ENCODE data around the gene SHC2.
"Not testable (repeated sequence)": the region's sequence is repeated elsewhere in the genome, so short reads cannot be mapped to it uniquely, and the experiment has no call there.

SHC2 gene

DNA sequence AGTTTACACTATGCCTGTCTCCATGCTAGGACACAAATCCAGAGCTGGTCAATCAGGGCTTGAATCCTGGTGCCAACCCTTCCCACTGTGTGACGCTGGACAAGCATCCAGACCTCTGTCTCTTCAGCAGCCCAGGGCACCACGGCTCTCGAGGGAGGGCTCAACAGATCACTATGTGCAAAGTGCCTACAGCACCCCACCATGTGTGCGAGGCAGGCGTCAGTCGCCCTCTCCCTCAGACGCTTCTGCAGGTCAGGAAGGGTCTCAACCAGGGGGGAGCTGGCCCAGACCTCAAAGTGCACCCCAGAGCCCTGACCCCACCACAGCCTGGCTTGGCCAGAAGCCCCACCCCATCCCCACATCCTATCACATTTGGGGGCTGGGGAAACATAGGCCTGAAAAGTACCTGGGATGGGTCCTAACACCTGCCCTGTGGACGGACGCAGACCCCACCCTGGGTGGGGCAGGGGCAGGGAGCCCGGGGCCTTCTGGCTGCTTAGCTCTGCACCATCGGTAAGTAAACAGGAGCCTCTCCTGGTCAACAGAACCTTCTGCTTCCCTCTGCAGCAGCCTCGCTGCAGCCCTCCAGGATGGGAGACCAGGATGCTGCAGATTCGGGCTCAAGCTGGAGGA, 49.0 kb downstream of the SHC2 start:
- FAIRE-seq (no peak), DNase-seq (ENCODE audit: insufficient read length) (no peak)

DNA sequence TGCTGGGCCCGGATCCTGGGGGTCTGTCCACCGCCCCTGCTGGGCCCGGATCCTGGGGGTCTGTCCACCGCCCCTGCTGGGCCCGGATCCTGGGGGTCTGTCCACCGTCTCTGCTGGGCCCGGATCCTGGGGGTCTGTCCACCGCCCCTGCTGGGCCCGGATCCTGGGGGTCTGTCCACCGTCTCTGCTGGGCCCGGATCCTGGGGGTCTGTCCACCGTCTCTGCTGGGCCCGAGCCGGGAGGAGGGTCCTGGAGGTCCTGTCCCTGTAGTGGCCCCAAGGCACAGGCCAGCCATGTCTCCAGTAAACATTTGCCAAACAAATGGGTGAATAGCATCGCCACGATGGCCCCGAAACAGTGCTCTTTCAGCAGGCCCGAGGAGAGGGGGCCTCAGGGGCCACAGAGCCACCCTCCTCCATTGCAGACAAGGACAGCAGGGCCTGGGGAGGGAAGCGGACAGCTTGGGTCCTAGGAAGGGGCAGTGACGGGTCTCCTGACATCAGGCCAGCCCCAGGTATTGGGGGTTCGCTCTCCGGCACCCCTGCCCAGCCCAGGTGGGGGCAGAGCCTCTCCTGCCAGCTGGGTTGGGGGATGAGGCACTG, 49.6 kb downstream of the SHC2 start:
- DNase-seq (ENCODE audit: insufficient read length); FAIRE-seq: not testable (repeated sequence)

More for the DNA sequence above, 49.0 kb downstream of the SHC2 start:
- TF ChIP-seq TAF1 (IDR thresholded peaks at IDR 0.05; ENCODE audit: borderline replicate concordance, low read depth, low read length) (no peak), POLR2A (IDR thresholded peaks at IDR 0.05; ENCODE audit: low read depth, low read length) (no peak), POLR2AphosphoS5 (IDR thresholded peaks at IDR 0.05; ENCODE audit: low read depth, low read length) (no peak)

DNA sequence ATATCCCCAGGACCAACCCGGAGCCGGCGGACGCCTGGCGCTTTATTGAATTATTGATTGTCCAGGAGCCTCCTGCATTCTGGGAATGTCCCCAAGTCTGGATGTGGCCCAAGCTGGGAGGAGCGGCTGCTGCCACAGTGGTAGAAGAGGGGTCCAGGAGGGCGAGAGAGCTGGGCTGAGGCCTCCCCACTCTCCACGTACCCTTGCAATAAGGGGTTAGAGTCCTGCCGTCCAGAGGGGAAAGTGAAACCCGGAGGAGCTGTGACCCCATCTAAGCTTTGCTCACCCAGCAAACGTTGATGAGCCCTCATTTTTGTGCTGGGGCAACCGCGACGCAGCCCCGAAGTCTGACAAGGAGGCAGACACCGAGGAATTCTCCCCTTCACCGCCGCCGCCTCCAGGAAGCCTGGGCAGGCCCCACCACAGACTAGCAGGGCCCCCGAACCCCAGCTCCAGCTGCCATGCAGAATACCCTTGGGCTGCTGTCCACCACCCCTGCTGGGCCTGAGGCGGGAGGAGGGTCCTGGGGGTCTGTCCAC, 50.5 kb downstream of the SHC2 start:
- FAIRE-seq (no peak), DNase-seq (ENCODE audit: insufficient read length) (no peak)
- TF ChIP-seq POLR2AphosphoS5 (IDR thresholded peaks at IDR 0.05; ENCODE audit: low read depth, low read length) (no peak), TAF1 (IDR thresholded peaks at IDR 0.05; ENCODE audit: borderline replicate concordance, low read depth, low read length) (no peak), POLR2A (IDR thresholded peaks at IDR 0.05; ENCODE audit: low read depth, low read length) (no peak)

DNA sequence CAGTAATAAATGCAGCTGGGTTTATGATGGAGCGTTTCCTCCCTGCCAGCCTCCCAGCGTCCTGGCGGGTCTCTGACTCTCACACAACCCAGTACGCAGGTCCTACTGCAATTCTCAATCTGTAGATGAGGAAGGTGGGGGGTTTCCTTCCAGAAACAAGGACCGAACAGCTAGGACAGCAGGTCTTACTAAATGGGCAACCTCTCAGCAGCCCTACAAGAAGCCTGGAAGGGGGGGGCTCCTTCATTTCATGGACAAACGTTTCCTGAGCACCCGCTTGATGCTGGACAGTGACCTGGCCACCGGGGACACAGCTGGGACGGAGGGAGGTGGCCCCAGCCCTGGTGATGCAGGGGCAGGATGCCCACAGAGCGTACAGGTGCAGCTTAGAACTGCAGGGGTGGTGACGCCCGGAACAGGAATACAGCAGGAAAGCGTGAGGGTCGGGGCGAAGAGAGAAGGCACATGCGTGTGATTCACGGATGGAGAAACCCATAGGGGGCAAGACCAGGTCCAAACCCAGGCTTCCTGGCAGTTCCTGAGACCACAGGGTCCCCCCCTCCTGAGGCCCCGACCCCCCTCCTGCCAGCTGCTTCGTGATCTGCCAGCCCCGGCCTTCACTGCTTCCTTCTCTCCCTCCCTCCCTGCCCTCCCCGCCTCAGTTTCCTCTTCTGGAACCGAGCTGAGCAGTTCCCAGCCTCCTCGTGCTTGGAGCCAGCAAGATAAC, 51.2 kb downstream of the SHC2 start:
- TF ChIP-seq POLR2AphosphoS5 (IDR thresholded peaks at IDR 0.05; ENCODE audit: low read depth, low read length) (no peak), TAF1 (IDR thresholded peaks at IDR 0.05; ENCODE audit: borderline replicate concordance, low read depth, low read length) (no peak), POLR2A (IDR thresholded peaks at IDR 0.05; ENCODE audit: low read depth, low read length) (no peak)
- DNase-seq (ENCODE audit: insufficient read length), result no peak
- no peak for FAIRE-seq

DNA sequence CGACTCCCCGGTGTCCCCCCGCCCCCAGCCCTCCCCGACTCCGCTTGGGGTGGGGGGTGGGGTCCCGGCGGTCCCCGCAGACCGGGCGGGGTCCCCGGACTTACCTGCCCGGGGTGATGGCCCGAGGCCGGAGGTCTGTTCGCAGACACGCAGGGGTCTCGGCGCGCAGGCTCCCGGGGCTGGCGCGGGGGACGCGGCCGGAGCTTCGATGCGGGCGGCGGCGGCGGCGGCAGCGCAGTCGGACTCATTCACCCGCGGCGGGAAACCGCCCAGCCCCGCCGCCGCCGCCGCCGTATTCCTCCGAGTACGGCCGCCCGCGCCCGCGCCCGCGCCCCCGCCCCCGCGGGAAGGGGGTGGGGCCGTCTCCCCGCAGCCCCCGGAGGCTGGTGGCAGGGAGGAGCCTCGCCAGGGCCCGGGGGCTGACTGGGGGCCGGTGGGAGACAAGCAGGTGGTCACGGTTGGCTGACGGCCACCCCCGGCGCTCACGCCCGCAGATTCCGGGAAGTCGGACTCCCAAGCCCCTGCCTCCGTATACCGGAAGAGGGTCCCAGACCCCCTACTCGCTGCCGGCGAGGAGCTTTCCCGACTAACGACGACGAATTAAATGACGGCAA, 51.8 kb downstream of the SHC2 start, which contains the start of gene C2CD4C:
Gene C2CD4C, minus strand, starts transcription at position 246 of the 614 bp plus-strand sequence. CDS start 786 bp downstream, outside the sequence.
- FAIRE-seq (no peak), DNase-seq (ENCODE audit: insufficient read length) (no peak)
- no peak for TF ChIP-seq TAF1 (IDR thresholded peaks at IDR 0.05; ENCODE audit: borderline replicate concordance, low read depth, low read length)
- TF ChIP-seq POLR2A (IDR thresholded peaks at IDR 0.05; ENCODE audit: low read depth, low read length), result no peak
- no peak for TF ChIP-seq POLR2AphosphoS5 (IDR thresholded peaks at IDR 0.05; ENCODE audit: low read depth, low read length)

DNA sequence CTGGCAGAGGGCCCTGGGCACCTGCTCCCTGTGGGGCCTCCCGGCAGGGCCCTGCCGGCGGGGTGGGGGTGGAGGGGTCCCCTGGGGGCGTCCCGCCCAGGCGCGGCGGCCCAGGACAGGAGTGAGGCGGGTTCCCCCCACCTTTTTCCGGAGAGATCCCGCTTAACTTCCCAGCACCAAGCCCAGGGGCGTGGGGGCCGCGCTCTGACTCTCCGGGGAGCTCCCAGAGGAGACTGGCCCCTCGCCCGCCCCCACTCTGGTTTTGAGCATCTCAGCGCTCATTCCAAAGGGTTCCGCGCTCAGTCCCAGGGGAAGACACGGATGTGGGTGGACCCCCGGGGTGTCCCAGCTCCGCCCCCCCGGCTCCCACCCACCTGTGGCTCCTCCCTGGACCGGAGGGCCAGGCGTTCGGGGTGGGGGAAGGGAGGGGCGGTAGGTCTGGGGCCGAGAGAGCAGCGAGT, 52.4 kb downstream of the SHC2 start:
- TF ChIP-seq POLR2AphosphoS5 (IDR thresholded peaks at IDR 0.05; ENCODE audit: low read depth, low read length) (no peak), TAF1 (IDR thresholded peaks at IDR 0.05; ENCODE audit: borderline replicate concordance, low read depth, low read length) (no peak), POLR2A (IDR thresholded peaks at IDR 0.05; ENCODE audit: low read depth, low read length) (no peak)
- no peak for DNase-seq (ENCODE audit: insufficient read length)
- no peak for FAIRE-seq

DNA sequence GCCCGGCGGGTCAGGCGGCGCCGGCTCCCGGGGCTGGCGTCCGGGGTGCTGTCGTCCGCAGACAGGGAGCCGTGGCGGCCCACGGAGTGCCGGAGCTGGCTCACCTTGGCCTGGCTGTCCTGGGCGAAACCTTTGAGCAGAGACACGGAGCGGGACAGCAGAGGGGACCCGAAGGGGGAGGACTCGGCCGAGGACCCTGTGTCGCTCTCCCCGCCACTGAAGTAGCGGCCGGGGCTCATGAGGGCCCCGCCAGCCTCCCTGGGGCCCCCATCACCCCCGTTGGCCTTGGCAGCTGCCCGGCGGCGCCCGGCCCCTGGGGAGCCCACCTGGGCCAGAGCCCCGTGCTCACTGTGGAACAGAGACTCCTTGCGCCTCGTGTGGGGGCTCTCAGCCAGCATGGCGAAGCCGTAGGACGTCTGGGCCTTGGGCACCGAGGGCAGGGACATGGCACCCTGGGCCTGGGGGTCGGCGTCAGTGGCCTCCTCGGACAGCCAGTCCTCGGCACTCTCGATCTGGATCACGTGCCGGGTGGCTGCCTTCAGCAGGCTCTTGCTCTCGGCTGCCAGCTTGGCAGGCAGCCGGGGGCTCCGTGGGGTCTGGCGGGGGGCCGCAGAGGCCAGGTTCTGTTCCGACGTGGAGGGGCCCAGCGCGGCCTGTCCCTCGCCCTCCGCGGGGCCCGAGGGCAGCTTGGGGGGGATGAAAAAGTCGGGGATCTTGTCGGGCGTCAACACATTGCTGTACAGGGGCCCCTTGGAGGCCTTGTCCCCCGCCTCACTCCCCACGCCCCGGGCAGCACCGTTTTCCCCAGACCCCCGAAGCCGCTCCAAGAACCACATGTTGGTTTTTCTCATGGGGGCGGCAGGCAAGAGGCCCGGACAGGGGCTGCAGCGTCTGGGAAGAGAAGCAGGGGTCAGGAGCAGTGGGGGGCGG, 53.1 kb downstream of the SHC2 start:
- FAIRE-seq (no peak), DNase-seq (ENCODE audit: insufficient read length) (no peak)
- TF ChIP-seq POLR2AphosphoS5 (IDR thresholded peaks at IDR 0.05; ENCODE audit: low read depth, low read length) (no peak), TAF1 (IDR thresholded peaks at IDR 0.05; ENCODE audit: borderline replicate concordance, low read depth, low read length) (no peak), POLR2A (IDR thresholded peaks at IDR 0.05; ENCODE audit: low read depth, low read length) (no peak)

DNA sequence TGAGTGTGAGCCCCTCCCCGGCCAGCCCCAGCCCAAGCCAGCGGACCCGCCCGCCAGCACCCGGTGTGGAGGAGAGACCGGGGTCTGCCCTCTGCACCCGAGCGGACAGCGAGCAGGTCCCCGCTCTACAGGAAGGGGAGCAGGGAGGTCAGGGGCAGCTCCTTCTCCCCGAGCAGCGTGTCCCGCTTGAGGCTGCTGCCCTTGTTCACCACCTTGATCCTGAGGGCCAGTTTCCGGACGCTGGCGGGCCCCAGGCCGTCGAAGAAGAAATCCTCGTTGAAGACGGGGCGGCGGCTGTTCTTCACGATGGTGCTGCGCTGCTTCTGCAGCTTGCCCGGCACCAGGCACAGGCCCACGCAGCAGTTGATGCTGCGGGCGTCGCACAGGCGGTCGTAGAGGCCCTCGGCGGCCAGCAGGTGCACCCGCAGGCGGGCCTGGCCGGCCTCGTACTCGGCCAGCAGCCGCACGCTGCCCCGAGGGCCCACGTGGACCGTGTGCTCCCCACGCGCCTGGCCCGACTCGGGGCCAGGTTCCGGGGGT, 53.8 kb downstream of the SHC2 start:
- TF ChIP-seq POLR2AphosphoS5 (IDR thresholded peaks at IDR 0.05; ENCODE audit: low read depth, low read length) (no peak), TAF1 (IDR thresholded peaks at IDR 0.05; ENCODE audit: borderline replicate concordance, low read depth, low read length) (no peak), POLR2A (IDR thresholded peaks at IDR 0.05; ENCODE audit: low read depth, low read length) (no peak)
- DNase-seq (ENCODE audit: insufficient read length) (no peak), FAIRE-seq (no peak)

DNA sequence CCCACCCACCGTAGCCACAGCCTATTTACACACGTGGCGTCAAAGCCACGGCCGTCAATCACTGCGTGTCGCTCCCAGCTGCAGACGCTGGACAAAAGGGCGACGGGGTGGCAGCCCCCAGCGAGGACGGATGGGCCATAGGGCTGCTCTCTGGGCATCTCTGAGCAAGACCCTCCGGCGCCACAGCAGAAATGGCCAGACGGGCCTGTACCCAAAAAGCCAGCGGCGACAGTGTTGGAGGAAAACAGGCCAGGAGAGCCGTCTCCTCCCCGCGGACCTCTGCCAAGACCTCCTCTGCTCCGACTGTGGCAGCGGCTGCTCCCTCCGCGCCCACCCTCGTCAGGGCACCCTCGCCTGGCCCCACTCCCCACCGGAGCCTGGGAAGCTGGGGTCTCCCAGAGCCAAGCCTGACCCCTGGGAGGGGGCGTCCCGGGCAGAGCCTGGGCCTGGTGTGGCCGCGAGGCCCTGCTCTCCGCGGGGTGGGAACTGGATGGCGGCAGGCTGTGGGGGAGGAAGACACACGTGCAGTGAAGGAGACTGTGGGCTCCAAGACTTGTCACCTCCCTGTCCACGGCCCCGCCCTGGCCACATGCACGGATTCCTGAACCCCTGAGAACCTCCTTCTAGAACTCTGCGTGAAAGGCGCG, 54.6 kb downstream of the SHC2 start:
- DNase-seq (ENCODE audit: insufficient read length), result no peak
- no peak for TF ChIP-seq POLR2A (IDR thresholded peaks at IDR 0.05; ENCODE audit: low read depth, low read length)
- TF ChIP-seq POLR2AphosphoS5 (IDR thresholded peaks at IDR 0.05; ENCODE audit: low read depth, low read length), result no peak
- no peak for TF ChIP-seq TAF1 (IDR thresholded peaks at IDR 0.05; ENCODE audit: borderline replicate concordance, low read depth, low read length)
- FAIRE-seq, result no peak

All from GM12892 (cell line).